Brain microvascular endothelial cell (primary cell): ENCODE data around the gene HMCN2.

Experiments
- DNase-seq: peaks from one replicate; pipeline ENCODE4 v3.0.0-alpha.2; 2020
- H3K27ac ChIP-seq: fragments of 250-450 bp; sonication (Bioruptor Pico); 2 replicates; pipeline ENCODE4 v1.5.1; 2020; ENCODE audit warnings: mild to moderate bottlenecking, moderate library complexity
- H3K27me3 ChIP-seq: fragments of 250-450 bp; sonication (Bioruptor Pico); replicated peaks from 2 replicates; pipeline ENCODE4 v1.5.1; 2020; ENCODE audit warnings: mild to moderate bottlenecking
- H3K36me3 ChIP-seq: fragments of 250-450 bp; sonication (Bioruptor Pico); replicated peaks from 2 replicates; pipeline ENCODE4 v1.5.1; 2020; ENCODE audit warnings: mild to moderate bottlenecking
- H3K4me3 ChIP-seq: 2 replicates; pipeline ENCODE4 v1.5.1; 2011; ENCODE audit warnings: low read depth, mild to moderate bottlenecking, control low read depth, low read length, moderate library complexity
- in situ Hi-C: cut with HindIII; loops from 2 replicates; pipeline ENCODE4 v1.10.0; 2017; ENCODE audit warnings: low sequenced_read_pairs, low pct_ligation_motif_present
- TF ChIP-seq, protein P1 (sequence below): IDR thresholded peaks from 2 replicates; pipeline ENCODE4 v1.5.1; 2011; ENCODE audit warnings: low read depth, mild to moderate bottlenecking, moderate library complexity, low read length, control low read depth, inconsistent platforms; ENCODE audit errors: missing control alignments

HMCN2 gene

DNA sequence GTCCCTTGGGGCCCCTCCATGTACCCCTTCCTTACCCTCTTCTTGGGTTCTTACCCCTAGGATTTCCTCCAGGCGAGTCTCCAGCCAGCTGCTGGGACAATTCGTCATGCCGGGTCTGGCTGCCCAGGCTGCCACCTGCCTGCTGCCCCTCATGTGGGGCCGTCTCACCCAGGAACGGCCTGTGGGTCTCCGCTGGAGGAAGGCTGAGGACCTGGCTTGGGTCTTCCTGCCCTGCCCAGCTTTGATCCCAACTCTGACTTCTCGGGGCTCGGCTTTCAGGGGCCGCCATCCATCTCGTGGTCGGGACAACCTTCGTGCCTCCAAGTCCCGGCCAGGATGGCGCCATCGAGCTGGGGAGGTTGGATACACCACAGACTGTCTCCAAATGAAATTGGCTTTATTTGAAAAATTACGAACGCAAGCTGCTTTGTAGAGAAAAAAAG is 38.1 kb downstream of the HMCN2 start:
- peaks cover 6% of the 10 kb centered on the region for H3K27me3 ChIP-seq
- no peaks in the 10 kb centered on the region for H3K36me3 ChIP-seq
- TF ChIP-seq, protein P1, sequence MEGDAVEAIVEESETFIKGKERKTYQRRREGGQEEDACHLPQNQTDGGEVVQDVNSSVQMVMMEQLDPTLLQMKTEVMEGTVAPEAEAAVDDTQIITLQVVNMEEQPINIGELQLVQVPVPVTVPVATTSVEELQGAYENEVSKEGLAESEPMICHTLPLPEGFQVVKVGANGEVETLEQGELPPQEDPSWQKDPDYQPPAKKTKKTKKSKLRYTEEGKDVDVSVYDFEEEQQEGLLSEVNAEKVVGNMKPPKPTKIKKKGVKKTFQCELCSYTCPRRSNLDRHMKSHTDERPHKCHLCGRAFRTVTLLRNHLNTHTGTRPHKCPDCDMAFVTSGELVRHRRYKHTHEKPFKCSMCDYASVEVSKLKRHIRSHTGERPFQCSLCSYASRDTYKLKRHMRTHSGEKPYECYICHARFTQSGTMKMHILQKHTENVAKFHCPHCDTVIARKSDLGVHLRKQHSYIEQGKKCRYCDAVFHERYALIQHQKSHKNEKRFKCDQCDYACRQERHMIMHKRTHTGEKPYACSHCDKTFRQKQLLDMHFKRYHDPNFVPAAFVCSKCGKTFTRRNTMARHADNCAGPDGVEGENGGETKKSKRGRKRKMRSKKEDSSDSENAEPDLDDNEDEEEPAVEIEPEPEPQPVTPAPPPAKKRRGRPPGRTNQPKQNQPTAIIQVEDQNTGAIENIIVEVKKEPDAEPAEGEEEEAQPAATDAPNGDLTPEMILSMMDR, result no peak
- no peak for DNase-seq
- in situ Hi-C loops, result no loop called here
- H3K27ac ChIP-seq, result no peak overlapping the region
- H3K4me3 ChIP-seq, result no peak overlapping the region

DNA sequence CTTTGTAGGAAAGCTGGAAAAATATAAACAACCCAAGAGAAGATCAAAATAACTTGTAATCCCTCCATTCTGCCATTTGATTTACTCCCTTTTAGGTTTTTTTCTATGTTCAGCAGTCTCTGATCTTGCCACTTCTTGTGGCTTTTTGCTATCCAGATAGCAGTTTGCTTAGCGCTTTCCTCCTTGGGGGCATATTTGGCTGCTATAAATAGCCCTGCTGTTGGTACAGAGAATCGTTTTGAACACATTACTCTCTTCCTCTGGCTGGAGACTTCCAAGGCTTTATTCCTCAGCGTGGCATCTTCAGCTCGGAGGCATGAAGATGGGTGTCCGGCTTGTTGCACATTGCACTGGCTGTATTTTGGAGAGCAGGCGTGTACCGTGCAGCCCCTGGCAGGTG is 38.6 kb downstream of the HMCN2 start:
- Histone ChIP-seq H3K27me3 (peaks cover 6% of the 10 kb centered on the region), H3K36me3 (no peaks in the 10 kb centered on the region), H3K4me3 (no peak overlapping the region), H3K27ac (no peak overlapping the region)
- TF ChIP-seq, protein P1, result no peak
- DNase-seq, result no peak
- in situ Hi-C loops, result no loop called here

DNA sequence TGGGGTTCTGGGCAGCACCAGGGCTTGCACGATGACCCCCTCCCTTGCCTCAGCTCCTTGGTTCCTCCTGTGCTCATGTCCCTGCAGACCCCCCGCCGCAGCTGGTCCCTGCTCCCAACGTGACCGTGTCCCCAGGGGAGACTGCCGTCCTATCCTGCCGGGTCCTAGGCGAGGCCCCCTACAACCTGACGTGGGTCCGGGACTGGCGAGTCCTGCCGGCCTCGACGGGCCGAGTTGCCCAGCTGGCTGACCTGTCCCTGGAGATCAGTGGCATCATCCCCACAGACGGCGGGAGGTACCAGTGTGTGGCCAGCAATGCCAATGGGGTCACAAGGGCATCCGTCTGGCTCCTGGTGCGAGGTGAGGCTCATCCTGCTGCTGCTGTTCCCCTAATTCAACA is 39.1 kb downstream of the HMCN2 start:
- H3K36me3 ChIP-seq, result no peaks in the 10 kb centered on the region
- H3K27me3 ChIP-seq, result peaks cover 6% of the 10 kb centered on the region
- TF ChIP-seq, protein P1, result no peak
- in situ Hi-C loops, result no loop called here
- no peak for DNase-seq
- no peak overlapping the region for H3K4me3 ChIP-seq
- H3K27ac ChIP-seq, result no peak overlapping the region

DNA sequence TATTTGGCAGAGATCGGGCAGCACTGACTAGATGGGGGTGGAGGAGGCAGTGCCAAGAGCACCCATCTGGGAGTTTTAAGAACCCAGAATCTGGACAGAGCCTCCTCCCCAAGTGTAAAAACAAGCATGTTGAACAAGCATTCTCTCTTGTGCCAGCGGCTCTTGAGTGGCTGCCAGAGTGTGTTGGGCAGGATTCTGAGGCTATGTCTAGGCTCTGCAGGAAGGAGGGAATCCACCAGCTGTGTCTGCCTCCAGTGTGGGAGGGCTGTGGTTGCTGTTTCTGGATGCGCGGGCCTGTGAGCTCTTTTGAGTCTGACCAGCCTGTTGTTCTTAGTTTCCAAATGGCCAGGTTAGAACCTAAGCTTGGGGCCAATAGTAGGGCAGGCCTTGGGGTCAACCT is 39.8 kb downstream of the HMCN2 start:
- no peak overlapping the region for H3K27ac ChIP-seq
- in situ Hi-C loops, result no loop called here
- TF ChIP-seq, protein P1, result no peak
- H3K27me3 ChIP-seq, result peaks cover 6% of the 10 kb centered on the region
- DNase-seq, result no peak
- H3K4me3 ChIP-seq, result no peak overlapping the region
- H3K36me3 ChIP-seq, result no peaks in the 10 kb centered on the region

DNA sequence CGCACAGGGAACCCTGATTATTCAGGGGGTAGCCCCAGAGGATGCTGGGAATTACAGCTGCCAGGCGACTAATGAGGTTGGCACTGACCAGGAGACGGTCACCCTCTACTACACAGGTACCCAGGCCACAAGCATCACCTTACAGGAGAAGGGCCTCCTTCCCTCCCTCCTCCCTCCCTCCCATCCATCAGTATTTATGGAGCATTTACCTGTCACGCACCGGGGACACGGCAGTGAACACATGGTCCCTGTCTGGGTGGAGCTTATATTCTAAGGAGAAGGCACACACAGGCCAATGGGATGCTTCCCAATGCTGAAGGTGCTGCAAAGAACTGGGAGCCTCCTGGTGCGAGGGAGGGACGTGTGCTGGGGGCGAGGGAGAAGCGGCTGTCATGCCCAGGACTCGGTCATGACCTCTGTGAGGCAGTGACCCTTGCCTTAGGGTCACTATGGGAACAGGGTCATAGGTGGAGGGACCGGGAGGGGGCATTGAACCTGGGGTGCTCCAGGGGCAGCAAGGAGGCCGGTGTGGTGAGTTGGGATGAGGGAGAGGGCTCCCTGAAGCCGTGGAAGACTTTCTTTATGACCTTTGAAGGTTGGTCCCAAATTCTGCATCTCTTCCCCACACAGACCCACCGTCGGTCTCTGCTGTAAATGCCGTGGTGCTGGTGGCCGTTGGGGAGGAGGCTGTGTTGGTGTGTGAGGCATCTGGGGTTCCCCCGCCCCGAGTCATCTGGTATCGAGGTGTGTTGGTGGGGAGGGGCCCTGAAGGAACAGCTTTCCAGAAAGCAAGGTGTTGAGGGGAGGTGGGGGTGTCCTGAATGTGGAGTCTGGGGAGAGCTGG is 41.5 kb downstream of the HMCN2 start:
- in situ Hi-C loops, result no loop called here

More for the DNA sequence above, 41.5 kb downstream of the HMCN2 start:
- no peak for DNase-seq
- TF ChIP-seq, protein P1, result no peak
- no peak overlapping the region for H3K27ac ChIP-seq
- H3K4me3 ChIP-seq, result no peak overlapping the region
- H3K36me3 ChIP-seq, result no peaks in the 10 kb centered on the region
- H3K27me3 ChIP-seq, result peaks cover 6% of the 10 kb centered on the region
